Suppressor macrophage treated with lipopolysaccharide for 1 hour (primary cell): ENCODE data around the gene GTF2H2.
"Not testable (repeated sequence)": the region's sequence is repeated elsewhere in the genome, so short reads cannot be mapped to it uniquely, and the experiment has no call there.

Source experiments
- DNase-seq, 3 donors: peaks; one replicate each; pipeline ENCODE4 v3.0.0-alpha.2; 2020 to 2022

Gene GTF2H2

GRCh38 chr5:71011194-71011792 is 56.2 kb downstream of the GTF2H2 start:
- peak in 1 of 3 donors; percentile 14 for DNase-seq

GRCh38 chr5:71006983-71007382 is 60.5 kb downstream of the GTF2H2 start:
- not testable (repeated sequence) for DNase-seq
